Neural cell (in vitro differentiated cells): ENCODE data around the gene KCNIP3. TPM values are rescaled to one million over a fixed set of nuclear protein-coding genes. Genes with fewer than 3 reads are reported as not detected.

ENCODE experiments used
- H2AFZ ChIP-seq: fragments of 200-600, 300-800 bp; sonication (generic), shearing (Covaris generic); 2 replicates; pipeline ENCODE4 v1.6.0; 2014; ENCODE audit warnings: low read depth, mild to moderate bottlenecking, antibody characterized with exemption, low read length, moderate library complexity
- H3F3A ChIP-seq: fragments of 200-600 bp; shearing (Covaris generic); 2 replicates; pipeline ENCODE4 v1.6.1; 2016; ENCODE audit warnings: mild to moderate bottlenecking, moderate library complexity, mixed read lengths, antibody characterized with exemption, low read length; ENCODE audit not compliant: insufficient read depth, poor library complexity, severe bottlenecking
- H3K27ac ChIP-seq: fragments of 200-600, 300-800 bp; sonication (generic), shearing (Covaris generic); 2 replicates; pipeline ENCODE4 v1.5.1; 2014; ENCODE audit warnings: mild to moderate bottlenecking, low read length, moderate library complexity
- H3K27me3 ChIP-seq: fragments of 300-800, 200-600 bp; sonication (generic), shearing (Covaris generic); 2 replicates; pipeline ENCODE4 v1.6.0; 2014; ENCODE audit warnings: mild to moderate bottlenecking, low read depth, low read length, moderate library complexity; ENCODE audit not compliant: insufficient read depth
- H3K36me3 ChIP-seq: fragments of 300-800, 200-600 bp; sonication (generic), shearing (Covaris generic); 2 replicates; pipeline ENCODE4 v1.5.1; 2014; ENCODE audit warnings: mild to moderate bottlenecking, antibody characterized with exemption, low read length, moderate library complexity; ENCODE audit not compliant: insufficient read depth
- H3K4me2 ChIP-seq: fragments of 300-800, 200-600 bp; sonication (generic), shearing (Covaris generic); 2 replicates; pipeline ENCODE4 v1.6.0; 2014; ENCODE audit warnings: mild to moderate bottlenecking, low read length
- H3K4me3 ChIP-seq: fragments of 300-800, 200-600 bp; sonication (generic), shearing (Covaris generic); 2 replicates; pipeline ENCODE4 v1.5.1; 2014; ENCODE audit warnings: mild to moderate bottlenecking, low read length, moderate library complexity
- H3K79me2 ChIP-seq: fragments of 200-600 bp; shearing (Covaris generic); replicated peaks from 2 replicates; pipeline ENCODE4 v1.6.0; 2014; ENCODE audit warnings: mild to moderate bottlenecking, low read length, moderate library complexity; ENCODE audit not compliant: insufficient read depth
- H3K9ac ChIP-seq: fragments of 300-800, 200-600 bp; sonication (generic), shearing (Covaris generic); 2 replicates; pipeline ENCODE4 v1.6.1; 2016; ENCODE audit warnings: mild to moderate bottlenecking, low read length, mixed read lengths
- H3K9me2 ChIP-seq: fragments of 200-600 bp; shearing (Covaris generic); 2 replicates; pipeline ENCODE4 v1.6.1; 2016; ENCODE audit warnings: mild to moderate bottlenecking, low read length, mixed read lengths; ENCODE audit not compliant: insufficient read depth
- H3K9me3 ChIP-seq: fragments of 200-600, 300-800 bp; sonication (generic), shearing (Covaris generic); 2 replicates; pipeline ENCODE4 v1.6.1; 2016; ENCODE audit warnings: mild to moderate bottlenecking, mixed run types, low read length, moderate library complexity, mixed read lengths
- H4K20me1 ChIP-seq: fragments of 200-600 bp; shearing (Covaris generic); 2 replicates; pipeline ENCODE4 v1.6.1; 2016; ENCODE audit warnings: mild to moderate bottlenecking, mixed run types; ENCODE audit not compliant: insufficient read depth
- CTCF ChIP-seq: fragments of 450-650 bp; IDR thresholded peaks from 2 replicates; pipeline ENCODE4 v1.5.1; 2014; ENCODE audit warnings: antibody characterized with exemption, mild to moderate bottlenecking, moderate library complexity; ENCODE audit not compliant: poor library complexity, severe bottlenecking
- EZH2 ChIP-seq: fragments of 200-600, 300-800 bp; shearing (Covaris generic), sonication (generic); IDR thresholded peaks from 2 replicates; pipeline ENCODE4 v1.6.1; 2014; ENCODE audit warnings: antibody characterized with exemption, low read length, borderline replicate concordance, mild to moderate bottlenecking; ENCODE audit not compliant: insufficient read depth, poor library complexity, severe bottlenecking
- MXI1 ChIP-seq: fragments of 450-650 bp; conservative IDR thresholded peaks from 2 replicates; pipeline ENCODE4 v1.6.1; 2014; ENCODE audit warnings: antibody characterized with exemption, mild to moderate bottlenecking; ENCODE audit not compliant: poor library complexity, severe bottlenecking
- POLR2AphosphoS5 ChIP-seq: IDR thresholded peaks from 2 replicates; pipeline ENCODE4 v1.6.1; 2012
- RAD21 ChIP-seq: fragments of 450-650 bp; conservative IDR thresholded peaks from 2 replicates; pipeline ENCODE4 v1.6.1; 2014; ENCODE audit warnings: antibody characterized with exemption, mild to moderate bottlenecking, moderate library complexity
- REST ChIP-seq: IDR thresholded peaks from 2 replicates; pipeline ENCODE4 v1.6.1; 2012; ENCODE audit warnings: borderline replicate concordance
- SMC3 ChIP-seq: fragments of 450-650 bp; conservative IDR thresholded peaks from 2 replicates; pipeline ENCODE4 v1.6.1; 2014; ENCODE audit warnings: antibody characterized with exemption, mild to moderate bottlenecking, moderate library complexity; ENCODE audit not compliant: poor library complexity
- TAF1 ChIP-seq: IDR thresholded peaks from 2 replicates; pipeline ENCODE4 v1.6.1; 2012; ENCODE audit warnings: low read depth
- polyA plus RNA-seq: library from polyadenylated mRNA; depleted of rRNA; stranded (reverse); fragments of >200 nt; gene quantifications from 2 replicates; pipeline ENCODE4 v1.2.3, GENCODE V29; 2014

The KCNIP3 gene
- polyA plus RNA-seq, 1 donor from 2014 or later, result not detected

GRCh38 chr2:95291222-95291621 is 5.9 kb upstream of the KCNIP3 start:
- H2AFZ ChIP-seq, result no peak overlapping the region
- TF ChIP-seq TAF1, result no peak
- no peak for TF ChIP-seq MXI1
- TF ChIP-seq SMC3, result no peak
- TF ChIP-seq POLR2AphosphoS5, result no peak
- TF ChIP-seq REST, result no peak

GRCh38 chr2:95292623-95293260 is 4.4 kb upstream of the KCNIP3 start:
- Histone ChIP-seq H3K9ac (no peak overlapping the region), H3K4me3 (no peak overlapping the region), H4K20me1 (no peaks in the 10 kb centered on the region), H3K79me2 (no peaks in the 10 kb centered on the region), H3F3A (no peaks in the 10 kb centered on the region), H3K4me2 (no peak overlapping the region), H3K9me3 (peaks cover 17% of the 10 kb centered on the region), H3K9me2 (no peaks in the 10 kb centered on the region), H3K27me3 (no peaks in the 10 kb centered on the region), H2AFZ (no peak overlapping the region), H3K36me3 (no peaks in the 10 kb centered on the region), H3K27ac (no peak overlapping the region)
- TF ChIP-seq POLR2AphosphoS5 (no peak), SMC3 (no peak), TAF1 (no peak), RAD21 (no peak), EZH2 (no peak), CTCF (no peak), REST (no peak)

More at GRCh38 chr2:95291222-95291621, 5.9 kb upstream of the KCNIP3 start:
- no peaks in the 10 kb centered on the region for H3F3A ChIP-seq
- no peak overlapping the region for H3K27ac ChIP-seq
- no peaks in the 10 kb centered on the region for H3K9me2 ChIP-seq
- no peak overlapping the region for H3K9ac ChIP-seq
- H3K36me3 ChIP-seq, result no peaks in the 10 kb centered on the region
- peaks cover 19% of the 10 kb centered on the region for H3K9me3 ChIP-seq
- H3K4me3 ChIP-seq, result no peak overlapping the region
- H3K27me3 ChIP-seq, result no peaks in the 10 kb centered on the region
- H4K20me1 ChIP-seq, result no peaks in the 10 kb centered on the region
- H3K79me2 ChIP-seq, result no peaks in the 10 kb centered on the region
- H3K4me2 ChIP-seq, result no peak overlapping the region
